ENCODE data around the gene ROR2.

- no peak for TF ChIP-seq POLR2A (IDR thresholded peaks at IDR 0.05; ENCODE audit: low read length)
- TF ChIP-seq GATA1 (IDR thresholded peaks at IDR 0.05; ENCODE audit: low read depth, low read length): no peak
Observed at GRCh38 chr9:91835216-91835615, 114.8 kb downstream of the ROR2 start.
